GM19025 (cell line): ENCODE data around the gene POLE2.
A peak's percentile ranks its signal among the peaks of the same experiment; 100 is the strongest.
"Not testable (repeated sequence)": the region's sequence is repeated elsewhere in the genome, so short reads cannot be mapped to it uniquely, and the experiment has no call there.

ENCODE experiments used
- ATAC-seq: cut with Tn5 transposase; IDR thresholded peaks from one replicate; pipeline ENCODE4 v1.9.1; 2021; ENCODE audit warnings: mild to moderate bottlenecking, low read depth, moderate library complexity; ENCODE audit not compliant: unreplicated experiment

The POLE2 gene

DNA sequence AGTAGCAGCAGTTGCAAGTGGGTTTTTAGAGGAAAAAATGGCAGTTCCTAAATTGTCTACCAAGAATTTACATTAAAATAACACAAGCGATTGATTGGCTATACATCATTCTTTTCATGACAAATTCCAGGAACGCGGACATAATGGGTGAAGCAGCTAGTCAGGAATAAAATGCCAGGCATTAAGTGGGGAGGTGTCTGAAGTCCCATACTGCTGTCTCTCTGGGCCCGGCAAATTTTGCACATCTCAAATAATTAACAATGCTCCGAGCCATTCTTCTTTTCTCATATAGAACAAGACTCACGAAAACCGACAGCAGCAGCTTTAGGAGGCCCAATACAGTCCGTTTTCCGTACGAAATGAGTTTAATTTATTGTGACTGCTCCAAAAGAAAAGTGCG is 68.3 kb downstream of the POLE2 start:
- no peak for ATAC-seq

- ATAC-seq, result not testable (repeated sequence)
Observed at GRCh38 chr14:49619273-49619672, 68.7 kb downstream of the POLE2 start.

GRCh38 chr14:49617852-49618519 is 70.0 kb downstream of the POLE2 start:
- no peak for ATAC-seq

DNA sequence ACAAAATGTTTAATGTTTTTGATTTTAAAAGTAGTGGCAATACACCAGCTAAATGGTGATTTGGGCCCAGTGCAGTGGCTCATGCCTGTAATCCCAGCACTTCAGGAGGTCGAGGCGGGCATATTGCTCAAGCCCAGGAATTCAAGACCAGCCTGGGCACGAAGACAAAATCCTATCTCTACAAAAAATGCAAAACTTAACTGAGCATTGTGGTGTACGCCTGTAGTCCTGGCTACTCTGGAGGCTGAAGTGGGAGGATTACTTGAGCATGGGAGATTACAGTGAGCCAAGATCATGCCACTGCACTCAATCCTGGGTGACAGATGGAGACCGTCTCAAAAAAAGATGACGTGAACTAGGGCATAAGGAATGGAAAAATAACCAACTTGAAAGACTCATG is 72.2 kb downstream of the POLE2 start:
- no peak for ATAC-seq

DNA sequence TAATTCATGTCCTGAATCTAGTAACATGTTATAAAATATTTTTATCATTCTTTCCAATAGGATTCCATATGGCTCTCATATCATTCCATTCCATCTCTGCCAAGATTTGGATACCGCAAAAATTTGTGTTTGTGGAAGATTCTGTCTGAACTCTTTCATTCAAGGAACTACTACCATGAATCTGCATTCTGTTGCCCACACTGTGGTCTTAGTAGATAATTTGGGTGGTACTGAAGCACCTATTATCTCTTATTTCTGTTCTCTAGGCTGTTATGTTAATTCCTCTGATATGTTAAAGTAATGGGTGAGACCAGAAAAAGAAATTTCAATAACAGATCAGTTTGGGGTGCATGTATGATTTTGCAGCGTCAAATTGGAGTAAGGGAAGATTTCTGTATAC is 73.8 kb downstream of the POLE2 start:
- ATAC-seq, result no peak

DNA sequence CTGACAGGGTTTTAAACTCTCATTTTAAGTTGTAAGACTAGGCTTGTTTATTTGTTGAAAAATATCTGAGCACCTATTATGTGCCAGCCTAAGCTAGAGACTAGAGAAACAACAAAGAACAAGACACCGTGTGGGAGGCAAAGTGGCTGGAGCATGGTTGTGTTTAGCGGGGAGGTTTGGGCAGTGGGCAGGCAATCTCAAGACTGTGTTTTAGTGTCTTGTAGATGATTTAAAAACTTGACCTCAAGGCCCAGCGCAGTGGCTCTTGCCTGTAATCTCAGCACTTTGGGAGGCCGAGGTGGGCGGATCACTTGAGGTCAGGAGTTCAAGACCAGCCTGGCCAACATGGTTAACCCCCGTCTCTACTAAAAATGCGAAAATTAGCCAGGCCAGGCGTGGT is 75.3 kb downstream of the POLE2 start:
- ATAC-seq, result no peak

GRCh38 chr14:49612251-49612650 is 75.8 kb downstream of the POLE2 start:
- ATAC-seq, result no peak

- no peak for ATAC-seq
Observed at GRCh38 chr14:49607583-49607982, 80.4 kb downstream of the POLE2 start.

DNA sequence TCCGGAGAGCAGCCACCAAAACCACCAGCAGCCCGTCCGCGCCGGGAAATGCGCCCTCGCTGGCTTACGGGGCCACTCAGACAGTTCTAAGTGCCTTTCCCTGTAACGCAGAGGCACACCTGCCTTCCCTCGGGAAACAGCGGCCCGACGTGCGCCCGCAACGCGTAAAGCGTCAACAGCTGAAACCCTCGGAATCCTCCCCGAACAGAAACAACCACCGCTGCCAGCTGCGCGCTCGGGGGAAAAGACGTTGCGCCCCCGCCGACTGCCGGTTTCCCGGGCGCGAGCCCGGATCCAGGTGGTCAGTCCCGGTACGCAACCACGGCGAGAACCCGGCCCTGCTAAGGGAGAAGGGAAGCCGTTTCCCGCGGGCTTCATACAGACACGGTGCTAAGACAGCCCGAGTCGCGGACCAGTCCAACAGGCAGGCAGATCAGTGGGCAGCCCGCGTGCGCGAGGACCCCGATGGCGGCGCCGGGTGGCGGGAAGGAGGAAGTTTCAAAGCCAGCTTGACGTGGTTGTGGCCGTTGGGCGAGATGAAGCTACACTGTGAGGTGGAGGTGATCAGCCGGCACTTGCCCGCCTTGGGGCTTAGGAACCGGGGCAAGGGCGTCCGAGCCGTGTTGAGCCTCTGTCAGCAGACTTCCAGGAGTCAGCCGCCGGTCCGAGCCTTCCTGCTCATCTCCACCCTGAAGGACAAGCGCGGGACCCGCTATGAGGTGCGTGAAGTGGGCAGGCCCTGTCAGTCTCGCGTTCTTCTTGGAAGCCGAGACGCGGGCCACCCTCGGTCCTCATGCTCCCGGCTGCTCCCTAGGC is 89.3 kb downstream of the POLE2 start, which contains the start of gene LRR1:
LRR1 (plus strand) TSS at position 456 of the 816 bp plus-strand sequence; CDS start at position 537, 81 bp downstream.
- ATAC-seq, result peak; percentile 46

GRCh38 chr14:49598189-49598484 is 89.9 kb downstream of the POLE2 start:
- no peak for ATAC-seq

- no peak for ATAC-seq
Observed at GRCh38 chr14:49594347-49595091, 93.5 kb downstream of the POLE2 start.
